DMS 273 (cell line): Measurements from ENCODE around the gene SNCA.

Experiments used
- DNase-seq: peaks from one replicate; lab custom pipeline; 2025; ENCODE audit not compliant: unreplicated experiment; lab: John Stamatoyannopoulos, UW

The SNCA gene

DNA sequence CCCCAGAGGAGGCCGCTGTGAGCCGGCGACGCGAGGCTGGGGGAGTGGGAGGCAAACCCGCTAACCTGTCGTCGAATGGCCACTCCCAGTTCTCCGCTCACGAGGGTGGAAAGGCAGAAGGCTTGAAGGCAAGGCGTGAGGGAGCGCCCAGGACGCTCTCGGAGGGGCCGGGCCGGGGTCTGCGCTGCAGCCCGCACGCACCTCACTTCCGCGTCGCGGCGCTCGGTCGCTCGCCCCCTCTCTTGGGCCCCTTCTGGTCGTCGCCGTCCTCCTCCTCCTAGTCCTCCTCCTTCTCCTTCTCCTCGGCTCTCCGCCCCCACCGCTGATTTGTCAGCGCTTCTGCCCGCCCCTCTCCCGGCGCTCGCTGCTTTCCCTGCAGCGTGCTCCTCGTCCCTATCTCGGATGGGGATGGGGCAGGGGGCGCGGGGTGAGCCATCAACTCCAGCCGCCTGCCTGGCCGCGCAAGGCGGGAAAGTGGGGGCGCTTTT lies at the start of gene SNCA:
TSS of gene SNCA (minus strand) at position 265 of the 488 bp plus-strand sequence. CDS start 1,494 bp downstream, outside the sequence.
- DNase-seq = peak; percentile 81

DNA sequence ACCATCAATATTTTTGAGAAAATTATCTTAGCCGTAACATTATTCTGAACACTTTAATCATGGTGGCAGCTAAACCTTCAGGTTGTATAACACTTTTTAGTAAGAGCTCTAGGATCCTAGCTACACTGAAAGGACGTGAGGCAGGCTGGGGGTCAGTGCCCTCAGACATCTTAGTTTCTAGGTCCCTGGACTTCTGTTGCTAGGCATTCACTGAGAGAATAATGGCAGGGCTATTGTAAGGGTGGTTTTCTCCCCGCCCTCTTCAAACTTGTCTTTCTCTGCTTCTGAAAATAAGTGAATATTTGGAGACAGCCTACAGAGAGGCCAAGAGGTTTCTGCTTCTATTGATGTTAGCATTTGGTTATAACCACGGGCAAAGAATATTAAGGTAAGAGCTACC lies 42.3 kb upstream of the SNCA start:
- no peak for DNase-seq

- DNase-seq = no peak
Observed at GRCh38 chr4:89878611-89879010, 41.6 kb upstream of the SNCA start.

- DNase-seq = no peak
Observed at GRCh38 chr4:89876548-89876947, 39.6 kb upstream of the SNCA start.

- no peak for DNase-seq
Observed at GRCh38 chr4:89871211-89871610, 34.2 kb upstream of the SNCA start.

GRCh38 chr4:89868999-89869589 lies 32.1 kb upstream of the SNCA start:
- DNase-seq = peak; percentile 2

DNA sequence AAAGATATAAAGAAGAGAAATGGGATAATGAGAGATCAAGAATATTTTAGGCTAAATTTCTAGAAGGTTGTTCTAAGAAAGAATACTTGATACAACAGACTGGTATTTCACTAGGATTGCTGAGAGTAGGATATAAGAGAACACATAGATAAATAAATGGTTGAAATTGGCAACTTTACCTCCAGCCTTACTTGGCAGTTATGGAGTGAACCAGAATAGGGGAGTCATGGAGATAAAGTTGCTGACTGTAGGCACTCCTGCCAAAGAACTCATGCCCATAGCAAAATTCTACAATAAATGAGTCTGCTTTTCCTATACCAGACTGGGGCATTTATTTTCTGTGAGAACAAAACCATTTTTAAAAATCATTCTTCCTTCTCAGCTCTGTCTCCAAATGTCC lies 31.3 kb upstream of the SNCA start:
- no peak for DNase-seq

DNA sequence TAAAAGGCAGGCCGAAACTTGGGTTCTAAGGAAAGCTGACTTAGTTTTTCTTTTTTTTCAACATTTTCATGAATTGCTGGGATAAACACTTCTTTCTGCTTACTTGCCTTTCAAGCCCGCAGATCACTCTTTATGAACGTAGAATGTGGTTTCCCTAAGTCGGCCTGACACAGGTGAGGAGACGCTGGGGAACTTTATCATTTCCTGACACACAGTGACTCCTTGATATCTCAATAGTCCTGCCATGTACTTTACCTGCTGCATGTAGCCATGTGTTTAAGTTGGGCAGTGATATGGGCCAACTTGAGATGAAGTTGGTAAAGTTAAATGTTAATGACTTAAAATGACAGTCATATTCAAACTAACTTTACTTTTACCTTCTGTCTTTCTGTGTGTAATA lies 26.6 kb upstream of the SNCA start:
- no peak for DNase-seq

GRCh38 chr4:89860971-89861370 lies 24.0 kb upstream of the SNCA start:
- DNase-seq = no peak

GRCh38 chr4:89855236-89855635 lies 18.3 kb upstream of the SNCA start:
- no peak for DNase-seq

DNA sequence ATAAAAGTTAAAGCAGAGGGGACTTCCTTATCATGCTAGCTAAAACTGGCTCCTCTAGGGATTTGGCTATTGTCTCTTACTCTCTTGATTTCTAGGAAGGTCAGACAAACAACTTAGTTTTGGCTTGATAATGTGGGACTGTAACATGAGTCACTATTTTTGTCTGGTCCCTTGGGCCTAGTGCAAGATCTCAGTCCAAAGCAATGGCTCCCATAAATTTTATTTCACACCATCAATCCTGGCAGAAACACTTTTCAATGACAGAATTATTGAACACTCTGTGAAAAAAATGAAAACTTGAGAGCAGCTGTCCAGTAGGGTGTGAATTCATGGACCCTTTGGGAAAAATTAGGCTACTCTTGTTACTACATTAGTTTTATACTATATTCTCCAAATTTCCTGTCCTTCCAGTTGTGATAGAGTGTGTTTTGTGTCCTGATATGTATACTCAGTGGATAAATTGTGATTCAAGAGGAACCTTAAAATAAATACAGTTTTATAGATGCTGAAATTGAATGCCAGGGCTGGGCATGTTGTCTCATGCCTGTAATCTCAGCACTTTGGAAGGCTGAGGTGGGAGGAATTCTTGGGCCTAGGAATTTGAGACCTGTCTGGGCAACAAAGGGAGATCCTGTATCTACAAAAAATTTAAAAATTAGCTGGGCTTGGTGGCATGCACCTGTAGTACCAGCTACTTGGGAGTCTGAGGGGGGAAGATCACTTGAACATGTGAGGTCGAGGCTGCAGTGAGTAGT lies 10.8 kb upstream of the SNCA start:
- peak; percentile 6 for DNase-seq

GRCh38 chr4:89839558-89839957 lies 2.6 kb upstream of the SNCA start:
- DNase-seq = no peak

DNA sequence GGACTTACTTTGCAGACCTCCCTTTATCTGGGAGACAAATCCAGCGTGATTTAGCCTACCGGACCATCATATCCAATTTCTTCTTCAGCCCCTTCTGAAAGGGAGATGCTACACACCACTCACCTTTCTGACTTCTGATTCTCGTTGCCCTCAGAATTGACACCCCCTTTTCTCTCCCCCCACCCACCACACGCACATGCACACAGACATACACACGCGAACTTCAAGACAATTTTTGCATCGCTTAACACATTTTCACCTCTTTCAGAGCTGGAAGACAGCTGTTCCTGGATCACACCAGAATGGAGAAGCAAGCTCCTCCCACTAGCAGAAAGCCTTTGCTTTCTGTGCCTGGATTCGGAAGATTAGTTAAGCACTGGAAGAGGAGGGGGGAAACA lies 1.0 kb upstream of the SNCA start:
- DNase-seq = peak; percentile 56

DNA sequence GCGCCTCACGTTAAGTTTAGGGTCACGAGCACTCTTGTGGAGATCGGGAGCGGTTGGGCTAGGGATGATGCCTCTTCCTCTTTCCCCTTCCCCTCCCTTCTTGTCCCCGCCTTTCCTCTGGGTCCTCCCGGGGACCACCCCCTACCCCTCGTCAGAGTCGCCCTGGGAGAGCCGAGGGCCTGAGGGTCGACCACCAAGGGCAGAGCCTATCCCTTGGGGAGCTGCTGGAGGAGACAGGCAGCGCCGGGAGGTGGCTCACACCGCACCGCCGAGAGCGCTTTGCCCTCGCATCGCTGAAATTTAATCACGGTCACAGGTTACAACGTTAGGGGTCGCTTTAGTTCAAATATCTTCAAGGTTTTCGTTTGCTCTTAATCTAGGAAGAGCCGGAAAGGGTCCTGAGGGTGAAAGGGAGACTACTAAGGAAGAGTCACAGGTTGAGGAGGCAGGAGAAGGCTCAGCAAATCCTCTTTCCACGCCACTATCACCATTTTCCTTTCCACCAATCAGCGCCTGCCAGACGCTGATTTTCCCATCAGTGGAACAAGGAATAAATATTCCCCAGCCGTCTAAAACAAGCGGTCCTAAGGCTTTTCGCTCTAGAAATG lies 528 bp upstream of the SNCA start:
- DNase-seq = peak; percentile 83

DNA sequence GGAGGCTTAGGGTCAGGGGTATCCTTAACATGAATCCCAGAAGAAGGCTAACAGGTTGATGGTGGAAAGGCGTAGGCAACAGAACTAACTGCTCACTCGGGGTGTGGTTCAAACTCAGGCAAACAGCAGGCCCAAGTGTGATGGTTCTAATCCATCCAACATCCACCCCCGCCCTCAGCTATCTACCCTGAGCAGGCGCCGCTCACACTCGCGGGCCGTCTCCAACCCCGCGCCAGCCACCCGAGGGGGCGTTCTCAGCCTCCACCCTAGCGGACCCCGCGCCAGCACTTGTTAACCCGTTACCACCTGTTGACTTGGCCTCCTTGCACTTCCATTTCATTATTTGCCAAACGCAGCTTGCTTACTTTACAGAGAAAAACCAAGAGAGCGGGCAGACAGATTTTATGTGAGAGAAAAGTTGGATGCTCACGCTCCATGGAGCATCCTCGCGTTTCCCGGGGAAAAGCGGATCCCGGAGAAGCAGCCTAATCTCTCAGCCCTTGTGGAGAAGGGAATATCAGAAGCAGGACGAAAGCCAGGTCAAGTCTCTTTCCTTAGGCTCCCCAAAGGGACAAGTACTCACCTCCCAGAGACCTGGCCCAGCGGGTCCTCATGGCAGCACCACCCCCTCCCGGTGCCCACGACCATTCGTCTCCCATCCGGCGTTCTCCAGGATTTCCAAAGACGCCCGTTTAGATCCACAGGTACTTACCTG lies 773 bp downstream of the SNCA start:
- peak; percentile 20 for DNase-seq

GRCh38 chr4:89835413-89835812 lies 1.5 kb downstream of the SNCA start:
- no peak for DNase-seq

GRCh38 chr4:89834486-89835209 lies 2.3 kb downstream of the SNCA start:
- no peak for DNase-seq

DNA sequence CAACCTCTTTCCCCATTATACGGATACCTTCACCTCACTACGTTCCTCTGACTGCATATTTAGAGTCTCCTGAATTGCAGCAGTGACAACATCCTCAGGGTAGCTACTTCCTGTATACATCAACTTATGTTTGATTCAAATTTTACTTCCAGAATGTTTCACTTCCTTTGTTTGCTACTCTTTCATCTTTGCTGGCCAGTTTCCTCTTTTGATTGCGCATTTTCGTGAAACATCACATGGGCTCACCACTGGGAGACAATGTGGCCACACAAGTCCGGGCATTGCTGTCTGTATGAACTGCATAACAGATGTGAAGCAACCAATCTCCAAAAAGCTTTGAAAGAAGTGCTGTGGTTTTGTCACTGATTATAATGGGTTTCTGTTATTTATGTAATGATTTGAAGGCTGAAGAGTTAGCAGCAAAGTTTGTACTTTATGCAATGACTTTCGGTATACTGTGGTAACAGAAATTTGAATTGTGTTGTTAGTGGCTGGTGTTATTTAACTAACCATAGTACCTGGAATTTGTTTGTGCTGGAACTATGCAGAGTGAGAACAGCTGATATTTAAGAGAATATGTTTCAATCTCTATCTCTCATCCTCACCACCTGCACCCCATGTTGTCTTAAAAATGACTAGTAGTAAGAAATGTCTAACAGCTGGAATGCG lies 7.4 kb downstream of the SNCA start:
- DNase-seq = no peak

DNA sequence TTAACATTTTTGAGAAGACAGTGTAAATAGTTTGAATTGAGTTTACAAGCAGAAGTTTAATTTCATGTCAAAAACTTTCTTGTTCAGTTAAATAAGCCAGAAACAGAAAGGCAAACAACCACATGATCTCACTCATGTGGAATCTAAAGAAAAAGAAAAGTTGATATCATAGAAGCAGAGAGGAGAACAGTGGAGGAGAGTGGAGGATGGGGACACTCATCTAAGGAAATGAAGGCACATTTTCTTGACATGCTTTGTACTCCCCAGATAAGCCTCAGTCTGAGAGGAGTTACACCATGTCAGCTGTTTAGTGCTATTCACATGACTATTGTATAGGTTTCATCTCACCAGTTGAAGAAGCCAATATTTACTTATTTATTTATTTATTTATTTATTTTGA lies 13.5 kb downstream of the SNCA start:
- DNase-seq = no peak

- no peak for DNase-seq
Observed at GRCh38 chr4:89821612-89822011, 15.3 kb downstream of the SNCA start.
